Loucy (cell line): ENCODE results near the gene CXCR3.
"Not testable (repeated sequence)": the region's sequence is repeated elsewhere in the genome, so short reads cannot be mapped to it uniquely, and the experiment has no call there.

Source experiments
- H2AFZ ChIP-seq: fragments of 200-600 bp; sonication (generic); 2 replicates; pipeline ENCODE4 v1.6.0; 2016; ENCODE audit warnings: antibody characterized with exemption, mild to moderate bottlenecking, low read length, moderate library complexity
- H3F3A ChIP-seq: fragments of 200-600 bp; 2 replicates; pipeline ENCODE4 v1.6.0; 2016; ENCODE audit warnings: antibody characterized with exemption, low read depth, mild to moderate bottlenecking
- H3K27me3 ChIP-seq: fragments of 200-600 bp; sonication (generic); 2 replicates; pipeline ENCODE4 v1.6.1; 2014; ENCODE audit warnings: low read length, mild to moderate bottlenecking; ENCODE audit not compliant: insufficient read depth, poor library complexity, severe bottlenecking
- H3K36me3 ChIP-seq: fragments of 200-600 bp; sonication (generic); 2 replicates; pipeline ENCODE4 v1.6.1; 2016; ENCODE audit warnings: low read length; ENCODE audit not compliant: insufficient read depth
- H3K4me1 ChIP-seq: fragments of 200-600 bp; sonication (generic); 2 replicates; pipeline ENCODE4 v1.5.1; 2014; ENCODE audit warnings: low read length, mild to moderate bottlenecking; ENCODE audit not compliant: insufficient read depth, poor library complexity, severe bottlenecking
- H3K4me2 ChIP-seq: fragments of 200-600 bp; sonication (generic); 2 replicates; pipeline ENCODE4 v1.6.0; 2014; ENCODE audit warnings: antibody characterized with exemption, low read length, low read depth, mild to moderate bottlenecking; ENCODE audit not compliant: poor library complexity, severe bottlenecking
- H3K4me3 ChIP-seq: fragments of 200-600 bp; sonication (generic); 2 replicates; pipeline ENCODE4 v1.5.1; 2014; ENCODE audit warnings: low read length, mild to moderate bottlenecking, mixed read lengths; ENCODE audit not compliant: poor library complexity, severe bottlenecking
- H3K79me2 ChIP-seq: fragments of 200-600 bp; sonication (generic); 2 replicates; pipeline ENCODE4 v1.6.1; 2014; ENCODE audit warnings: low read length; ENCODE audit not compliant: insufficient read depth
- H3K9ac ChIP-seq: fragments of 200-600 bp; sonication (generic); 2 replicates; pipeline ENCODE4 v1.6.0; 2014; ENCODE audit warnings: mild to moderate bottlenecking, low read depth, low read length, moderate library complexity; ENCODE audit not compliant: poor library complexity, severe bottlenecking
- H3K9me2 ChIP-seq: fragments of 200-600 bp; sonication (generic); replicated peaks from 2 replicates; pipeline ENCODE4 v1.6.1; 2016; ENCODE audit warnings: low read depth, low read length, mixed read lengths
- H3K9me3 ChIP-seq: fragments of 200-600 bp; sonication (generic); 2 replicates; pipeline ENCODE4 v1.6.1; 2014; ENCODE audit warnings: mild to moderate bottlenecking, antibody characterized with exemption, low read length, low read depth; ENCODE audit not compliant: insufficient read depth
- H4K20me1 ChIP-seq: fragments of 200-600 bp; sonication (generic); 2 replicates; pipeline ENCODE4 v1.6.0; 2014; ENCODE audit warnings: antibody characterized with exemption, low read length, mild to moderate bottlenecking; ENCODE audit not compliant: insufficient read depth, poor library complexity, severe bottlenecking
- EZH2phosphoT487 ChIP-seq: fragments of 200-600 bp; IDR thresholded peaks from 2 replicates; pipeline ENCODE4 v1.6.1; 2018; ENCODE audit warnings: antibody characterized with exemption, mild to moderate bottlenecking, moderate library complexity, borderline replicate concordance
- TF ChIP-seq, protein P1 (sequence below): fragments of 200-600 bp; sonication (generic); conservative IDR thresholded peaks from 2 replicates; pipeline ENCODE4 v1.5.1; 2014; ENCODE audit warnings: mild to moderate bottlenecking, antibody characterized with exemption, low read length

CXCR3 gene

DNA sequence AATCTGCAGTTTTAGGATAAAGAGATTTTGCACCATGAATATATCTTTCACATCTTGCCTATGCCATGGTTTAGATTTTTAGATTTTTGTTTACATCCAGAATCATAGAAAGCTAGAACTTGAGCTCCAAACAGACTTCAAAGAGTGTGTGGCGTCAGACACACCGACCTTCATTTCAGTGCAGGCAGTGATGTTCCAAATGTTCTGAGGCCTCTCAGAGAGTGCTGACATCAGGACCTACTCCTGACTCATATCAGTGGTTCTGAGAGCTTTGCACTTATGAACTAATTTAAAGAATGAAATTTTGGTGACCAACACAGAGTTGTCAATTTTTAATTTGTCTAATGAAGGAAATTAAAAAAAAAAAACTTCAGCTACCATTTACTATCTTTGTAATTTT lies 18.3 kb downstream of the CXCR3 start:
- H3K9me3 ChIP-seq: no peaks in the 10 kb centered on the region
- no peaks in the 10 kb centered on the region for H3K4me1 ChIP-seq
- no peaks in the 10 kb centered on the region for H3K9me2 ChIP-seq
- H3K9ac ChIP-seq: no peak overlapping the region
- no peaks in the 10 kb centered on the region for H3K27me3 ChIP-seq
- peaks cover 2% of the 10 kb centered on the region; the same call in 1 of the 2 replicates for H3K36me3 ChIP-seq
- no peaks in the 10 kb centered on the region for H3F3A ChIP-seq
- no peak overlapping the region for H3K4me2 ChIP-seq
- H3K4me3 ChIP-seq: no peak overlapping the region
- no peaks in the 10 kb centered on the region for H3K79me2 ChIP-seq
- TF ChIP-seq EZH2phosphoT487: no peak
- TF ChIP-seq, protein P1, sequence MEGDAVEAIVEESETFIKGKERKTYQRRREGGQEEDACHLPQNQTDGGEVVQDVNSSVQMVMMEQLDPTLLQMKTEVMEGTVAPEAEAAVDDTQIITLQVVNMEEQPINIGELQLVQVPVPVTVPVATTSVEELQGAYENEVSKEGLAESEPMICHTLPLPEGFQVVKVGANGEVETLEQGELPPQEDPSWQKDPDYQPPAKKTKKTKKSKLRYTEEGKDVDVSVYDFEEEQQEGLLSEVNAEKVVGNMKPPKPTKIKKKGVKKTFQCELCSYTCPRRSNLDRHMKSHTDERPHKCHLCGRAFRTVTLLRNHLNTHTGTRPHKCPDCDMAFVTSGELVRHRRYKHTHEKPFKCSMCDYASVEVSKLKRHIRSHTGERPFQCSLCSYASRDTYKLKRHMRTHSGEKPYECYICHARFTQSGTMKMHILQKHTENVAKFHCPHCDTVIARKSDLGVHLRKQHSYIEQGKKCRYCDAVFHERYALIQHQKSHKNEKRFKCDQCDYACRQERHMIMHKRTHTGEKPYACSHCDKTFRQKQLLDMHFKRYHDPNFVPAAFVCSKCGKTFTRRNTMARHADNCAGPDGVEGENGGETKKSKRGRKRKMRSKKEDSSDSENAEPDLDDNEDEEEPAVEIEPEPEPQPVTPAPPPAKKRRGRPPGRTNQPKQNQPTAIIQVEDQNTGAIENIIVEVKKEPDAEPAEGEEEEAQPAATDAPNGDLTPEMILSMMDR: no peak
- H2AFZ ChIP-seq: no peak overlapping the region
- H4K20me1 ChIP-seq: no peaks in the 10 kb centered on the region

DNA sequence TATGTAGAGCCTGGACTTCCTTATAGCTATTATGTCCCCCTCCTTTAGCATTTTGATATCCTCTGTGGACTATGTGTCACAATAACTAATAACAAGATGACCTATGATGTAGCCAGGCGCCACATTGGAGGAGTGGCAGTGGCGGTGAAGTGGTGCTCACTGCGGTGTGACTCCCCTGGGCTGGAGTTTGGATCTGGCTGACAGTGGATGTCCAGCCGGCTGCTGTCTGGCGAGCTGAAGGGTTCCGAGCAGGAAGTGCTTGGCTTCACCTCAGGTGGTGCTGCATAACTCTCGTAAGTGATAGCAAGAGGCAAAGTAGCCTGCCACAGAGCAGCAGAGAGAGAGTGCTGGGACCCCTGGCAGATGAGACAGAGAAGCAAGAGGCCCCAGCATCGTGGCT lies 25.1 kb downstream of the CXCR3 start:
- not testable (repeated sequence) for H3K9me3 ChIP-seq, H3K9ac ChIP-seq, H3K9me2 ChIP-seq, H3F3A ChIP-seq, H3K27me3 ChIP-seq, H3K79me2 ChIP-seq, H3K4me1 ChIP-seq, H4K20me1 ChIP-seq, H2AFZ ChIP-seq, H3K4me3 ChIP-seq, H3K36me3 ChIP-seq, H3K4me2 ChIP-seq

DNA sequence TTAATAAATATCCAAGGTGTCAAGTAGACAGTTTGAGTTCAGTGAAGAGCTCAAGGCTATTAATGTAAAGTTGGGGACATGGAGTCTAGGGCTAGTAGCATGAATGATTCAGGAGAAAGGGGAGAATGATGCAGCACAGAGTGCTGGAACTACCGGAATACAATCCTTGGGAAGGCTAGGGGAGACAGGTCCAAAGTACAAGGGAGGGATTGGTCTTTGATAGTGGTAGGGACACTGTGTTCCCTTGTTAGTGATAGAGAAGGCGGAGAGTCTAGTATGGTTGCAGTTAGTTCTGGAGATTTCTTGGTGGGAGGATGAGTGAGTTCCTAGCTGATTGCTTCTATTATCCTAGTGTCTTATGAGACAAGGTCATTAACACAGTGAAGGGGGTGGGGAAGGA lies 31.4 kb downstream of the CXCR3 start:
- H4K20me1 ChIP-seq: no peaks in the 10 kb centered on the region
- H3K36me3 ChIP-seq: no peaks in the 10 kb centered on the region
- H3K4me1 ChIP-seq: no peaks in the 10 kb centered on the region
- no peaks in the 10 kb centered on the region for H3K9me3 ChIP-seq
- no peaks in the 10 kb centered on the region for H3K9me2 ChIP-seq
- no peak overlapping the region for H3K4me3 ChIP-seq
- H2AFZ ChIP-seq: no peak overlapping the region
- TF ChIP-seq, protein P1: no peak
- no peak for TF ChIP-seq EZH2phosphoT487
- no peak overlapping the region for H3K9ac ChIP-seq
- no peaks in the 10 kb centered on the region for H3K79me2 ChIP-seq
- no peak overlapping the region for H3K4me2 ChIP-seq
- H3F3A ChIP-seq: no peaks in the 10 kb centered on the region
- no peaks in the 10 kb centered on the region for H3K27me3 ChIP-seq

DNA sequence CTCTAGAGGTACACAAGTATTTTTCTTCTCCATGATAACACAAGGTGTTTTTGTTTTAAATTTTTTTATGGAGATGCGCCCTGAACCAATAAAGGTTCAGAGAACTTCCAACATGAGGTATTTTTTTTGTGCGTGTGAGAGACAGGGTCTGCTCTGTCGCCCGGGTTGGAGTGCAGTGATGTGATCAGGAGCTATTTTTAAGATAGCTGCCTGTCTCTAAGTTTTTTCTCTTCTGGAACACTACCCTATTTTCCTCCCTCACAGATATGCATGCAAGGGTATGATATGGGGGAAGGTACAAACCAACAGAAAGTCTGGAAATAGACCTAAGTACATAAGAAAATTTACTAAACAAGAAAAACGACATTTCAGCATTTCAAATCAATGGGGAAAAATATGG lies 37.1 kb downstream of the CXCR3 start:
- Histone ChIP-seq H3K4me1 (no peaks in the 10 kb centered on the region), H3K4me3 (no peak overlapping the region), H3K79me2 (no peaks in the 10 kb centered on the region), H3K9me3 (no peaks in the 10 kb centered on the region), H3K27me3 (no peaks in the 10 kb centered on the region), H3F3A (no peaks in the 10 kb centered on the region), H3K9ac (no peak overlapping the region), H3K36me3 (no peaks in the 10 kb centered on the region), H3K9me2 (no peaks in the 10 kb centered on the region), H3K4me2 (no peak overlapping the region), H4K20me1 (no peaks in the 10 kb centered on the region), H2AFZ (no peak overlapping the region)
- TF ChIP-seq, protein P1: no peak
- no peak for TF ChIP-seq EZH2phosphoT487
